Activated CD8-positive, alpha-beta memory T cell treated with anti-CD3 and anti-CD28 coated beads, Interleukin-2, amount 50 U/mL, for 4 hours (primary cell): ENCODE data around the gene ABCG5.

Experiments used
- DNase-seq: peaks from one replicate; pipeline ENCODE4 v3.0.0-alpha.2; 2020

The ABCG5 gene

GRCh38 chr2:43841949-43842865, 3.6 kb upstream of the ABCG5 start:
- no peak for DNase-seq

GRCh38 chr2:43840965-43841364, 2.3 kb upstream of the ABCG5 start:
- no peak for DNase-seq

- no peak for DNase-seq
Measured at GRCh38 chr2:43839776-43840564, 1.3 kb upstream of the ABCG5 start.

GRCh38 chr2:43837831-43838559, 644 bp downstream of the ABCG5 start:
- no peak for DNase-seq

- DNase-seq, result no peak
Measured at GRCh38 chr2:43837033-43837432, 1.6 kb downstream of the ABCG5 start.

GRCh38 chr2:43832457-43832856, 6.2 kb downstream of the ABCG5 start:
- no peak for DNase-seq

- DNase-seq, result no peak
Measured at GRCh38 chr2:43831543-43832294, 6.9 kb downstream of the ABCG5 start.

GRCh38 chr2:43826305-43827250, 12.1 kb downstream of the ABCG5 start:
- no peak for DNase-seq

- DNase-seq, result no peak
Measured at GRCh38 chr2:43825841-43826240, 12.8 kb downstream of the ABCG5 start.

GRCh38 chr2:43824951-43825493, 13.6 kb downstream of the ABCG5 start:
- DNase-seq, result no peak

GRCh38 chr2:43824512-43824911, 14.1 kb downstream of the ABCG5 start:
- DNase-seq, result no peak

- DNase-seq, result no peak
Measured at GRCh38 chr2:43823751-43824150, 14.9 kb downstream of the ABCG5 start.

- DNase-seq, result no peak
Measured at GRCh38 chr2:43822839-43823238, 15.8 kb downstream of the ABCG5 start.

GRCh38 chr2:43819491-43820163, 19.0 kb downstream of the ABCG5 start:
- DNase-seq, result no peak

GRCh38 chr2:43818761-43819160, 19.9 kb downstream of the ABCG5 start:
- no peak for DNase-seq

- DNase-seq, result no peak
Measured at GRCh38 chr2:43814711-43815110, 23.9 kb downstream of the ABCG5 start.

GRCh38 chr2:43812947-43813346, 25.7 kb downstream of the ABCG5 start:
- no peak for DNase-seq

- DNase-seq, result no peak
Measured at GRCh38 chr2:43812006-43812405, 26.6 kb downstream of the ABCG5 start.

GRCh38 chr2:43810888-43811287, 27.8 kb downstream of the ABCG5 start:
- DNase-seq, result no peak

GRCh38 chr2:43810452-43810851, 28.2 kb downstream of the ABCG5 start:
- DNase-seq, result no peak

- no peak for DNase-seq
Measured at GRCh38 chr2:43806719-43807031, 32.0 kb downstream of the ABCG5 start.
